Breast epithelium (tissue), 4 donors: ENCODE data around the gene LPP. TPM values are rescaled to one million over a fixed set of nuclear protein-coding genes. Genes with fewer than 3 reads are reported as not detected.
A peak's percentile ranks its signal among the peaks of the same experiment; 100 is the strongest.

ENCODE experiments used
- DNase-seq, 2 donors: peaks; one replicate each; pipeline ENCODE4 v3.0.0-alpha.2; 2019; ENCODE audit warnings: low spot score in 2 of 2
- H3K27ac ChIP-seq, 2 donors: fragments of 200-600 bp; sonication (generic) in 1 of 2; one replicate each; pipeline ENCODE4 v1.5.1; 2016 to 2019; ENCODE audit warnings: mild to moderate bottlenecking in 1 of 2
- H3K27me3 ChIP-seq, 2 donors: fragments of 200-600 bp; sonication (generic) in 1 of 2; one replicate each; pipeline versions ENCODE4 v1.5.1 to v1.6.0; 2017 to 2019; ENCODE audit warnings: control low read depth in 1 of 2, mild to moderate bottlenecking in 1 of 2
- H3K36me3 ChIP-seq: fragments of 200-600 bp; one replicate; pipeline ENCODE4 v1.5.1; 2019
- H3K4me1 ChIP-seq, 2 donors: fragments of 200-600 bp; sonication (generic); one replicate each; pipeline ENCODE4 v1.5.1; 2016 to 2019; ENCODE audit warnings: control low read depth in 1 of 2
- H3K4me3 ChIP-seq, 3 donors: fragments of 200-600 bp; sonication (generic); 1 replicate in 2 of 3; 2 replicates in 1 of 3; pipeline ENCODE4 v1.5.1; 2016 to 2019; ENCODE audit warnings: mild to moderate bottlenecking in 3 of 3, moderate library complexity in 2 of 3
- H3K9me3 ChIP-seq, 2 donors: fragments of 200-600 bp; sonication (generic) in 1 of 2; one replicate each; pipeline ENCODE4 v1.5.1; 2016 to 2019; ENCODE audit warnings: control low read depth in 1 of 2
- POLR2A ChIP-seq: fragments of 450-650 bp; IDR thresholded peaks from one replicate; pipeline ENCODE4 v1.6.1; 2016; ENCODE audit warnings: antibody characterized with exemption, mild to moderate bottlenecking, moderate library complexity
- POLR2AphosphoS5 ChIP-seq, 3 donors: sonication (generic); formaldehyde crosslinking; IDR thresholded peaks; one replicate each; pipeline ENCODE4 v1.6.1; 2017; ENCODE audit warnings: antibody characterized with exemption in 3 of 3
- intact Hi-C: fragments of 100-400 bp; cut with DNase I; formaldehyde crosslinking; loops from one replicate; pipeline ENCODE4 v1.15.1; 2023; ENCODE audit warnings: low total_unique reads
- total RNA-seq, 3 donors: library from RNA; depleted of rRNA; stranded (reverse); fragments of >200 nt; gene quantifications; one replicate each; pipeline ENCODE4 v1.1.0, GENCODE V29; 2016
- TF ChIP-seq, protein P1 (sequence below), 3 donors: fragments of 450-650 bp; IDR thresholded peaks; one replicate each; pipeline ENCODE4 v1.5.1; 2016 to 2017; ENCODE audit warnings: antibody characterized with exemption in 3 of 3, mild to moderate bottlenecking in 3 of 3, moderate library complexity in 3 of 3

The LPP gene
- total RNA-seq, 3 donors from 2014 or later, result 135 to 183 (median 147) TPM

DNA sequence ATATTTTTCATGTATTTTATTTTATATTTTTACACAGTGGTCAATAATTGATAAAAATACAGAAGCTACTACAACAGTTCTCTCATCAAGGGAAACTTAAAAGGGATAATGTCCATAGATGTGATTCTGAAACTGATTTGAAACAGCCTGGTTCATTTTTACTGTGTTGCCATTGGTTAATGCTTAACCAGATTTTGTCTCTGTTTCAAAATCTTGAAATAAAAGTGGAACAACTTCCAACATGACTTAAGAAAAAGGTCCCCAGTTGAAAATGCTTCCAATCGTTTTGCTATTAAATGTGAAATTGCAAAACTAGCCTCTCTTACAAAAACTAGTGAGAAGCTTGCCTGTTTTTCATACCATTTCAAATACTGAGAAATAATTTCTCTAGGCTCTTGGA is 240.7 kb downstream of the LPP start:
- no peak for TF ChIP-seq POLR2AphosphoS5 (IDR thresholded peaks at IDR 0.05)
- Histone ChIP-seq H3K4me3 (no peak overlapping the region), H3K36me3 (no peaks in the 10 kb centered on the region), H3K27me3 (no peaks in the 10 kb centered on the region), H3K27ac (no peak overlapping the region), H3K9me3 (no peaks in the 10 kb centered on the region), H3K4me1 (peaks cover 0 to 9% of the 10 kb centered on the region in 2 donors)
- intact Hi-C loops, result no loop called here
- no peak for DNase-seq

GRCh38 chr3:188396251-188396650 is 242.3 kb downstream of the LPP start:
- no peaks in the 10 kb centered on the region for H3K27me3 ChIP-seq
- intact Hi-C loops, result no loop called here
- no peak overlapping the region for H3K27ac ChIP-seq
- H3K9me3 ChIP-seq, result no peaks in the 10 kb centered on the region
- H3K36me3 ChIP-seq, result no peaks in the 10 kb centered on the region
- no peak overlapping the region for H3K4me3 ChIP-seq
- TF ChIP-seq, protein P1, sequence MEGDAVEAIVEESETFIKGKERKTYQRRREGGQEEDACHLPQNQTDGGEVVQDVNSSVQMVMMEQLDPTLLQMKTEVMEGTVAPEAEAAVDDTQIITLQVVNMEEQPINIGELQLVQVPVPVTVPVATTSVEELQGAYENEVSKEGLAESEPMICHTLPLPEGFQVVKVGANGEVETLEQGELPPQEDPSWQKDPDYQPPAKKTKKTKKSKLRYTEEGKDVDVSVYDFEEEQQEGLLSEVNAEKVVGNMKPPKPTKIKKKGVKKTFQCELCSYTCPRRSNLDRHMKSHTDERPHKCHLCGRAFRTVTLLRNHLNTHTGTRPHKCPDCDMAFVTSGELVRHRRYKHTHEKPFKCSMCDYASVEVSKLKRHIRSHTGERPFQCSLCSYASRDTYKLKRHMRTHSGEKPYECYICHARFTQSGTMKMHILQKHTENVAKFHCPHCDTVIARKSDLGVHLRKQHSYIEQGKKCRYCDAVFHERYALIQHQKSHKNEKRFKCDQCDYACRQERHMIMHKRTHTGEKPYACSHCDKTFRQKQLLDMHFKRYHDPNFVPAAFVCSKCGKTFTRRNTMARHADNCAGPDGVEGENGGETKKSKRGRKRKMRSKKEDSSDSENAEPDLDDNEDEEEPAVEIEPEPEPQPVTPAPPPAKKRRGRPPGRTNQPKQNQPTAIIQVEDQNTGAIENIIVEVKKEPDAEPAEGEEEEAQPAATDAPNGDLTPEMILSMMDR (IDR thresholded peaks at IDR 0.05), result no peak
- TF ChIP-seq POLR2A (no peak), POLR2AphosphoS5 (IDR thresholded peaks at IDR 0.05) (no peak)
- DNase-seq, result no peak
- peaks cover 0 to 4% of the 10 kb centered on the region in 2 donors for H3K4me1 ChIP-seq

GRCh38 chr3:188396900-188397299 is 242.9 kb downstream of the LPP start:
- peak overlapping the region in 1 of 2 donors; percentile 23 for H3K27ac ChIP-seq
- DNase-seq, result no peak
- H3K9me3 ChIP-seq, result no peaks in the 10 kb centered on the region
- H3K36me3 ChIP-seq, result no peaks in the 10 kb centered on the region
- no peaks in the 10 kb centered on the region for H3K27me3 ChIP-seq
- H3K4me1 ChIP-seq, result peaks cover 0 to 4% of the 10 kb centered on the region in 2 donors
- intact Hi-C loops, result no loop called here
- no peak overlapping the region for H3K4me3 ChIP-seq
- TF ChIP-seq, protein P1 (IDR thresholded peaks at IDR 0.05), result no peak
- TF ChIP-seq POLR2AphosphoS5 (IDR thresholded peaks at IDR 0.05), result no peak

GRCh38 chr3:188397766-188398705 is 244.1 kb downstream of the LPP start:
- H3K4me3 ChIP-seq, result no peak overlapping the region
- H3K27ac ChIP-seq, result no peak overlapping the region
- no peaks in the 10 kb centered on the region for H3K27me3 ChIP-seq
- no peak for TF ChIP-seq POLR2AphosphoS5 (IDR thresholded peaks at IDR 0.05)
- TF ChIP-seq, protein P1 (IDR thresholded peaks at IDR 0.05), result no peak
- no peak for TF ChIP-seq POLR2A
- H3K9me3 ChIP-seq, result no peaks in the 10 kb centered on the region
- H3K4me1 ChIP-seq, result peaks cover 0 to 4% of the 10 kb centered on the region in 2 donors
- intact Hi-C loops, result no loop called here
- no peak for DNase-seq
- H3K36me3 ChIP-seq, result no peaks in the 10 kb centered on the region

- no peak overlapping the region for H3K27ac ChIP-seq
- no peaks in the 10 kb centered on the region for H3K36me3 ChIP-seq
- H3K27me3 ChIP-seq, result no peaks in the 10 kb centered on the region
- H3K4me1 ChIP-seq, result peaks cover 0 to 4% of the 10 kb centered on the region in 2 donors
- no peak overlapping the region for H3K4me3 ChIP-seq
- DNase-seq, result no peak
- no peak for TF ChIP-seq POLR2AphosphoS5 (IDR thresholded peaks at IDR 0.05)
- TF ChIP-seq, protein P1 (IDR thresholded peaks at IDR 0.05), result no peak
- TF ChIP-seq POLR2A, result no peak
- intact Hi-C loops, result no loop called here
- H3K9me3 ChIP-seq, result no peaks in the 10 kb centered on the region
Measured at GRCh38 chr3:188400494-188401243, 246.7 kb downstream of the LPP start.
